Measurements from ENCODE around the gene KLHL8. TPM values are rescaled to one million over a fixed set of nuclear protein-coding genes. Genes with fewer than 3 reads are reported as not detected.

Gene KLHL8
- polyA plus RNA-seq, 1 donor (not counting 4 experiments of a cell fraction or from before 2014, with no cell fraction given), result 6.7 TPM

DNA sequence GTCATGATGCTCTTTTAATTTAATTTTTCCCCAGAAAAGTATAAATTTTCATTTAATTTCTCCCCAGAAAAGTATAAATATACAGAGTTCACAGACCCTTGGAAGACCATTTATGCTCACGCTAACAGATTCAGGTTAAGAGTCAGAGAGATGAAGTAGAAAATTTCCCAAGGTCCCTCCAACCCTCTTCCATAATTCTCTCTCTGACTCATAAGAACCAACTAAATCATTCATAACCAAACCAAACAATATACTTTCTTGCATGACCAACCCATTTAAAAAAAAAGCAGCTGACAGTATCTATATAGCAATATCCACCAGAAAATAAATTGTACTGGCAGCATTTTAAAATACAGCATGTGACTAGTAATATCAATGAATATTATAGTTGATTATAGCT, 3.9 kb downstream of the KLHL8 start:
- no peaks in the 10 kb centered on the region for H4K20me1 ChIP-seq (ENCODE audit: control insufficient read depth, extremely low read depth, insufficient read depth, low read length)
- no peaks in the 10 kb centered on the region for H3K27me3 ChIP-seq (ENCODE audit: control insufficient read depth, extremely low read depth, insufficient read depth, low read length)
- TF ChIP-seq, protein P1, sequence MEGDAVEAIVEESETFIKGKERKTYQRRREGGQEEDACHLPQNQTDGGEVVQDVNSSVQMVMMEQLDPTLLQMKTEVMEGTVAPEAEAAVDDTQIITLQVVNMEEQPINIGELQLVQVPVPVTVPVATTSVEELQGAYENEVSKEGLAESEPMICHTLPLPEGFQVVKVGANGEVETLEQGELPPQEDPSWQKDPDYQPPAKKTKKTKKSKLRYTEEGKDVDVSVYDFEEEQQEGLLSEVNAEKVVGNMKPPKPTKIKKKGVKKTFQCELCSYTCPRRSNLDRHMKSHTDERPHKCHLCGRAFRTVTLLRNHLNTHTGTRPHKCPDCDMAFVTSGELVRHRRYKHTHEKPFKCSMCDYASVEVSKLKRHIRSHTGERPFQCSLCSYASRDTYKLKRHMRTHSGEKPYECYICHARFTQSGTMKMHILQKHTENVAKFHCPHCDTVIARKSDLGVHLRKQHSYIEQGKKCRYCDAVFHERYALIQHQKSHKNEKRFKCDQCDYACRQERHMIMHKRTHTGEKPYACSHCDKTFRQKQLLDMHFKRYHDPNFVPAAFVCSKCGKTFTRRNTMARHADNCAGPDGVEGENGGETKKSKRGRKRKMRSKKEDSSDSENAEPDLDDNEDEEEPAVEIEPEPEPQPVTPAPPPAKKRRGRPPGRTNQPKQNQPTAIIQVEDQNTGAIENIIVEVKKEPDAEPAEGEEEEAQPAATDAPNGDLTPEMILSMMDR (optimal IDR thresholded peaks at IDR 0.05 in 1 of 3, IDR thresholded peaks at IDR 0.05 in 1 of 3, conservative IDR thresholded peaks at IDR 0.05 in 1 of 3; ENCODE audit: extremely low read depth in 1 of 3, insufficient read depth in 2 of 3, low read length in 3 of 3), result no peak
- TF ChIP-seq EZH2 (IDR thresholded peaks at IDR 0.05; ENCODE audit: low read length), result no peak
- no peak overlapping the region for H3K4me3 ChIP-seq (ENCODE audit: control insufficient read depth in 2 of 3, extremely low read depth in 1 of 3, insufficient read depth in 2 of 3, low read depth in 1 of 3, low read length in 3 of 3)
- H3K27ac ChIP-seq (ENCODE audit: control insufficient read depth, insufficient read depth, low read length), result no peak overlapping the region
- H2AFZ ChIP-seq (ENCODE audit: control insufficient read depth, low read length), result no peak overlapping the region
- peaks cover 10% of the 10 kb centered on the region for H3K4me1 ChIP-seq (ENCODE audit: control insufficient read depth, extremely low read depth, insufficient read depth, low read length)
- H3K79me2 ChIP-seq (ENCODE audit: control insufficient read depth, insufficient read depth, low read length), result peaks cover 13% of the 10 kb centered on the region
- no peak overlapping the region for H3K4me2 ChIP-seq (ENCODE audit: control insufficient read depth, extremely low read depth, insufficient read depth, low read depth, low read length)
- FAIRE-seq (no peak), DNase-seq (ENCODE audit: low read depth, low spot score) (no peak)
- H3K9me3 ChIP-seq (ENCODE audit: control insufficient read depth, low read depth, low read length), result no peaks in the 10 kb centered on the region
- H3K9me1 ChIP-seq (ENCODE audit: control insufficient read depth, extremely low read depth, insufficient read depth, low read length), result no peaks in the 10 kb centered on the region
- no peak overlapping the region for H3K9ac ChIP-seq (ENCODE audit: control insufficient read depth, extremely low read depth, insufficient read depth, low read length)
- H3K36me3 ChIP-seq (ENCODE audit: control insufficient read depth in 2 of 2, extremely low read depth in 1 of 2, insufficient read depth in 2 of 2, low read length in 2 of 2), result no peaks in the 10 kb centered on the region
- dilution Hi-C loops (cut with MboI; ENCODE audit: extremely low pct_ligation_motif_present, low sequenced_read_pairs), result no loop called here

GRCh38 chr4:87213421-87214075, 6.9 kb downstream of the KLHL8 start:
- dilution Hi-C loops (cut with MboI; ENCODE audit: extremely low pct_ligation_motif_present, low sequenced_read_pairs), result no loop called here
- no peaks in the 10 kb centered on the region for H3K9me1 ChIP-seq (ENCODE audit: control insufficient read depth, extremely low read depth, insufficient read depth, low read length)
- H3K79me2 ChIP-seq (ENCODE audit: control insufficient read depth, insufficient read depth, low read length), result peaks cover 6% of the 10 kb centered on the region
- H3K4me3 ChIP-seq (ENCODE audit: control insufficient read depth in 2 of 3, extremely low read depth in 1 of 3, insufficient read depth in 2 of 3, low read depth in 1 of 3, low read length in 3 of 3), result no peak overlapping the region
- H3K9ac ChIP-seq (ENCODE audit: control insufficient read depth, extremely low read depth, insufficient read depth, low read length), result no peak overlapping the region
- DNase-seq (ENCODE audit: low read depth, low spot score) (no peak), FAIRE-seq (peak; percentile 36)
- H2AFZ ChIP-seq (ENCODE audit: control insufficient read depth, low read length), result no peak overlapping the region
- H3K27ac ChIP-seq (ENCODE audit: control insufficient read depth, insufficient read depth, low read length), result no peak overlapping the region
- TF ChIP-seq, protein P1 (optimal IDR thresholded peaks at IDR 0.05 in 1 of 3, IDR thresholded peaks at IDR 0.05 in 1 of 3, conservative IDR thresholded peaks at IDR 0.05 in 1 of 3; ENCODE audit: extremely low read depth in 1 of 3, insufficient read depth in 2 of 3, low read length in 3 of 3), result no peak
- no peak for TF ChIP-seq EZH2 (IDR thresholded peaks at IDR 0.05; ENCODE audit: low read length)
- H3K27me3 ChIP-seq (ENCODE audit: control insufficient read depth, extremely low read depth, insufficient read depth, low read length), result no peaks in the 10 kb centered on the region
- no peak overlapping the region for H3K4me2 ChIP-seq (ENCODE audit: control insufficient read depth, extremely low read depth, insufficient read depth, low read depth, low read length)
- H4K20me1 ChIP-seq (ENCODE audit: control insufficient read depth, extremely low read depth, insufficient read depth, low read length), result no peaks in the 10 kb centered on the region
- no peaks in the 10 kb centered on the region for H3K36me3 ChIP-seq (ENCODE audit: control insufficient read depth in 2 of 2, extremely low read depth in 1 of 2, insufficient read depth in 2 of 2, low read length in 2 of 2)
- H3K9me3 ChIP-seq (ENCODE audit: control insufficient read depth, low read depth, low read length), result no peaks in the 10 kb centered on the region
- H3K4me1 ChIP-seq (ENCODE audit: control insufficient read depth, extremely low read depth, insufficient read depth, low read length), result no peaks in the 10 kb centered on the region

Data from keratinocyte (primary cell).